Measurements from ENCODE around the gene STAT2. TPM values are rescaled to one million over a fixed set of nuclear protein-coding genes. Genes with fewer than 3 reads are reported as not detected.

Gene STAT2
- total and polyA plus RNA-seq, 2 of the 13 experiments (the other 11 are each of a cell fraction or from before 2014, with no cell fraction given): 43.5 to 84.6 TPM

GRCh38 chr12:56362130-56363059 lies 2.5 kb upstream of the STAT2 start, which contains the start of gene APOF (continued):
- TF ChIP-seq ZMYM2 (CRISPR knock-in tag; IDR thresholded peaks at IDR 0.05): no peak
- TF ChIP-seq MEF2D (CRISPR knock-in tag; IDR thresholded peaks at IDR 0.05): no peak
- no peak for TF ChIP-seq SIN3A (IDR thresholded peaks at IDR 0.05; ENCODE audit: borderline replicate concordance, low read depth, low read length)
- no peak for TF ChIP-seq ZNF7 (CRISPR knock-in tag; IDR thresholded peaks at IDR 0.05)
- TF ChIP-seq LBX2 (CRISPR knock-in tag; IDR thresholded peaks at IDR 0.05; ENCODE audit: borderline replicate concordance): no peak
- no peak for TF ChIP-seq ZSCAN22 (CRISPR knock-in tag; IDR thresholded peaks at IDR 0.05)
- peak; percentile 51; the same call in 1 of the 2 replicates for TF ChIP-seq RERE (CRISPR knock-in tag; IDR thresholded peaks at IDR 0.05; ENCODE audit: low read depth)
- no peak for TF ChIP-seq ZNF780A (CRISPR knock-in tag; IDR thresholded peaks at IDR 0.05)
- no peak for TF ChIP-seq ZNF234 (CRISPR knock-in tag; conservative IDR thresholded peaks at IDR 0.05)
- TF ChIP-seq ZNF792 (CRISPR knock-in tag; IDR thresholded peaks at IDR 0.05): peak; percentile 30; the same call in 1 of the 2 replicates
- TF ChIP-seq NRL (CRISPR knock-in tag; IDR thresholded peaks at IDR 0.05; ENCODE audit: borderline replicate concordance): no peak
- TF ChIP-seq PREB (CRISPR knock-in tag; IDR thresholded peaks at IDR 0.05): no peak
- TF ChIP-seq NONO (IDR thresholded peaks at IDR 0.05): no peak
- TF ChIP-seq NONO (CRISPR knock-in tag; conservative IDR thresholded peaks at IDR 0.05): 0 out of 2 replicates have a peak, but pooled peaks have one; percentile 53
- TF ChIP-seq ZSCAN25 (CRISPR knock-in tag; IDR thresholded peaks at IDR 0.05): no peak
- TF ChIP-seq, protein P1, sequence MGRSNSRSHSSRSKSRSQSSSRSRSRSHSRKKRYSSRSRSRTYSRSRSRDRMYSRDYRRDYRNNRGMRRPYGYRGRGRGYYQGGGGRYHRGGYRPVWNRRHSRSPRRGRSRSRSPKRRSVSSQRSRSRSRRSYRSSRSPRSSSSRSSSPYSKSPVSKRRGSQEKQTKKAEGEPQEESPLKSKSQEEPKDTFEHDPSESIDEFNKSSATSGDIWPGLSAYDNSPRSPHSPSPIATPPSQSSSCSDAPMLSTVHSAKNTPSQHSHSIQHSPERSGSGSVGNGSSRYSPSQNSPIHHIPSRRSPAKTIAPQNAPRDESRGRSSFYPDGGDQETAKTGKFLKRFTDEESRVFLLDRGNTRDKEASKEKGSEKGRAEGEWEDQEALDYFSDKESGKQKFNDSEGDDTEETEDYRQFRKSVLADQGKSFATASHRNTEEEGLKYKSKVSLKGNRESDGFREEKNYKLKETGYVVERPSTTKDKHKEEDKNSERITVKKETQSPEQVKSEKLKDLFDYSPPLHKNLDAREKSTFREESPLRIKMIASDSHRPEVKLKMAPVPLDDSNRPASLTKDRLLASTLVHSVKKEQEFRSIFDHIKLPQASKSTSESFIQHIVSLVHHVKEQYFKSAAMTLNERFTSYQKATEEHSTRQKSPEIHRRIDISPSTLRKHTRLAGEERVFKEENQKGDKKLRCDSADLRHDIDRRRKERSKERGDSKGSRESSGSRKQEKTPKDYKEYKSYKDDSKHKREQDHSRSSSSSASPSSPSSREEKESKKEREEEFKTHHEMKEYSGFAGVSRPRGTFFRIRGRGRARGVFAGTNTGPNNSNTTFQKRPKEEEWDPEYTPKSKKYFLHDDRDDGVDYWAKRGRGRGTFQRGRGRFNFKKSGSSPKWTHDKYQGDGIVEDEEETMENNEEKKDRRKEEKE (IDR thresholded peaks at IDR 0.05): no peak
- TF ChIP-seq JDP2 (CRISPR knock-in tag; IDR thresholded peaks at IDR 0.05; ENCODE audit: borderline replicate concordance): no peak
